ENCODE data around the gene DHCR7. TPM values are rescaled to one million over a fixed set of nuclear protein-coding genes. Genes with fewer than 3 reads are reported as not detected.

Gene DHCR7, protein sequence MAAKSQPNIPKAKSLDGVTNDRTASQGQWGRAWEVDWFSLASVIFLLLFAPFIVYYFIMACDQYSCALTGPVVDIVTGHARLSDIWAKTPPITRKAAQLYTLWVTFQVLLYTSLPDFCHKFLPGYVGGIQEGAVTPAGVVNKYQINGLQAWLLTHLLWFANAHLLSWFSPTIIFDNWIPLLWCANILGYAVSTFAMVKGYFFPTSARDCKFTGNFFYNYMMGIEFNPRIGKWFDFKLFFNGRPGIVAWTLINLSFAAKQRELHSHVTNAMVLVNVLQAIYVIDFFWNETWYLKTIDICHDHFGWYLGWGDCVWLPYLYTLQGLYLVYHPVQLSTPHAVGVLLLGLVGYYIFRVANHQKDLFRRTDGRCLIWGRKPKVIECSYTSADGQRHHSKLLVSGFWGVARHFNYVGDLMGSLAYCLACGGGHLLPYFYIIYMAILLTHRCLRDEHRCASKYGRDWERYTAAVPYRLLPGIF
- total RNA-seq, result 1 to 10 TPM; 5.8 to 9.5 (median 9.2) TPM

DNA sequence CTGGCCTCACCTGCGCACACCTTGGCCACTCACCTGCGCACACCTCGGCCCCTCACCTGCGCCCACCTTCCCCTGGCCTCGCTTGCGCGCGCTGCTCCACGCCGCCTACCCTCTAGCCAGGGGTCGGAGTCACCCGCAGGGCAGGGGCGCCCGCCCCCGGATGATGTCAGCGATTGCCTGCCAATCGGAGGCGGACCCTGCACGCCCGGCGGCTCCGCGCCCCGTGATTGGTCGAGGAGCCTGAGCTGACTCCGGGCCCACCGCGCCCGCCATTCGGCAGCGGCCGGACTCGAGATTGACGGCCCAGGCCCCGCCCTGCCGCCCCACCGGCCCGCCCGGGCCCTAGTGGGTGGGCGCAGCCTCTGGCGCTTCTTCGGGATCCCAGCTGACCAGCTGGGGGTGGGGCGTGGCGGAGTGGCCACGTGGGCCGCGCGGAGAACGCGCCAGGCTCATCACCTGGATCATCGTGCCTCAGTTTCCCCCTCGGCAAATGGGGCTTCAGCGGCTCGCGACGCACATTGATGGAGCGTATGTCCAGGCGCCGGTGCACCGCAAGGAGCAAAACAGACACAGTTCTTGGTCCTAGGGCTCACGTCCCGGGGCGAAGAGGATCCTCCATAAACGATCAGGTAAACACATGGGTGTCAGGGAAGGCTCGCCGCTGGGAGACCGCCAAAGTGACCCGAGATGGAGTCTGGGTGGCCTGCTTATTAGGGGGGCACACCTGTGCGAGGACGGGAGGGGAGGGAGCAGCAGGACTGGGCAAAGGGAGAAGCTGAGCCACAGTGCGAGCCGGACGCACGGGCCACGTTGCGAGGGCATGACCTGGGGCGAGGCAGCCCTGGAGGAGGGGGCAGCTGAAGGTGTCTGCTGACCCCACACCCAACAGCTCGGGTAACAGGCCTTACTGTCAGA lies at the start of gene DHCR7:
DHCR7 (minus strand) TSS at position 137 of the 915 bp plus-strand sequence. CDS start 3,441 bp downstream, outside the sequence.
- intact Hi-C loops (cut with DNase I), result no loop called here
- Histone ChIP-seq H3K9me3 (no peaks in the 10 kb centered on the region), H3K4me3 (peak within 1 kb of the TSS; percentile 70 to 93 (median 74)), H3K27me3 (no peaks in the 10 kb centered on the region), H3K27ac (replicated peaks in 1 of 4) (peak within 1 kb of the TSS; percentile 78 to 84 (median 82)), H3K36me3 (peaks cover 0 to 16% (median 15%) of the 10 kb centered on the region in 4 donors), H3K4me1 (peaks cover 24 to 44% (median 40%) of the 10 kb centered on the region in 4 donors)
- 2% methylated on average over 22 of the region's 78 CpGs for WGBS
- peak; percentile 96 for DNase-seq (ENCODE audit: extremely low spot score)
- TF ChIP-seq POLR2A (IDR thresholded peaks at IDR 0.05; ENCODE audit: low read depth) (peak; percentile 20), POLR2AphosphoS5 (IDR thresholded peaks at IDR 0.05) (peak; percentile 78 to 82), EP300 (IDR thresholded peaks at IDR 0.05) (no peak)
- TF ChIP-seq, protein P1, sequence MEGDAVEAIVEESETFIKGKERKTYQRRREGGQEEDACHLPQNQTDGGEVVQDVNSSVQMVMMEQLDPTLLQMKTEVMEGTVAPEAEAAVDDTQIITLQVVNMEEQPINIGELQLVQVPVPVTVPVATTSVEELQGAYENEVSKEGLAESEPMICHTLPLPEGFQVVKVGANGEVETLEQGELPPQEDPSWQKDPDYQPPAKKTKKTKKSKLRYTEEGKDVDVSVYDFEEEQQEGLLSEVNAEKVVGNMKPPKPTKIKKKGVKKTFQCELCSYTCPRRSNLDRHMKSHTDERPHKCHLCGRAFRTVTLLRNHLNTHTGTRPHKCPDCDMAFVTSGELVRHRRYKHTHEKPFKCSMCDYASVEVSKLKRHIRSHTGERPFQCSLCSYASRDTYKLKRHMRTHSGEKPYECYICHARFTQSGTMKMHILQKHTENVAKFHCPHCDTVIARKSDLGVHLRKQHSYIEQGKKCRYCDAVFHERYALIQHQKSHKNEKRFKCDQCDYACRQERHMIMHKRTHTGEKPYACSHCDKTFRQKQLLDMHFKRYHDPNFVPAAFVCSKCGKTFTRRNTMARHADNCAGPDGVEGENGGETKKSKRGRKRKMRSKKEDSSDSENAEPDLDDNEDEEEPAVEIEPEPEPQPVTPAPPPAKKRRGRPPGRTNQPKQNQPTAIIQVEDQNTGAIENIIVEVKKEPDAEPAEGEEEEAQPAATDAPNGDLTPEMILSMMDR (IDR thresholded peaks at IDR 0.05), result peak in 1 of 3 experiments; percentile 18

DNA sequence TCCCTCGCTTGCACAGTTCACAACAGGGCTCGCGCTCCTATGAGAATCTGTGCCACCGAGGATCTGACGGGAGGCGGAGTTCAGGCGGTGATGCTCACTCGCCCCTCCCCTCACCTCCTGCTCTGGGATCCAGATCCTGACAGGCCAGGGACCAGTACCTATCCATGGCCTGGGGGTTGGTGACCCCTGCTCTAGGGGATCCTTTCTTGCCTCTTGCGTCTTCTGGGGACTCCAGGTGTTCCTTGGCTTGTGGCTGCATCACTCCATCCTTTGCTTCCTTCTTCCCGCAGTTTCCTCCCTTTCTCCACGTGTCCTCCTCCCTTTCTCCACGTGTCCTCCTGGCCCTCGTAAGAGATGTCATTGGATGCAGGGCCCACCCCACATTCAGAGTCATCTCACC lies 48.2 kb upstream of the DHCR7 start:
- Histone ChIP-seq H3K27me3 (no peaks in the 10 kb centered on the region), H3K4me3 (no peak overlapping the region), H3K27ac (replicated peaks in 1 of 4) (no peak overlapping the region), H3K36me3 (peaks cover 81 to 100% (median 86%) of the 10 kb centered on the region in 4 donors), H3K4me1 (no peaks in the 10 kb centered on the region), H3K9me3 (no peaks in the 10 kb centered on the region)
- WGBS, result 92% methylated on average over 12 of the region's 13 CpGs
- intact Hi-C loops (cut with DNase I), result no loop called here
- DNase-seq (ENCODE audit: extremely low spot score), result no peak
- no peak for TF ChIP-seq POLR2AphosphoS5 (IDR thresholded peaks at IDR 0.05)
- no peak for TF ChIP-seq POLR2A (IDR thresholded peaks at IDR 0.05; ENCODE audit: low read depth)
- TF ChIP-seq, protein P1 (IDR thresholded peaks at IDR 0.05), result no peak
- no peak for TF ChIP-seq EP300 (IDR thresholded peaks at IDR 0.05)

DNA sequence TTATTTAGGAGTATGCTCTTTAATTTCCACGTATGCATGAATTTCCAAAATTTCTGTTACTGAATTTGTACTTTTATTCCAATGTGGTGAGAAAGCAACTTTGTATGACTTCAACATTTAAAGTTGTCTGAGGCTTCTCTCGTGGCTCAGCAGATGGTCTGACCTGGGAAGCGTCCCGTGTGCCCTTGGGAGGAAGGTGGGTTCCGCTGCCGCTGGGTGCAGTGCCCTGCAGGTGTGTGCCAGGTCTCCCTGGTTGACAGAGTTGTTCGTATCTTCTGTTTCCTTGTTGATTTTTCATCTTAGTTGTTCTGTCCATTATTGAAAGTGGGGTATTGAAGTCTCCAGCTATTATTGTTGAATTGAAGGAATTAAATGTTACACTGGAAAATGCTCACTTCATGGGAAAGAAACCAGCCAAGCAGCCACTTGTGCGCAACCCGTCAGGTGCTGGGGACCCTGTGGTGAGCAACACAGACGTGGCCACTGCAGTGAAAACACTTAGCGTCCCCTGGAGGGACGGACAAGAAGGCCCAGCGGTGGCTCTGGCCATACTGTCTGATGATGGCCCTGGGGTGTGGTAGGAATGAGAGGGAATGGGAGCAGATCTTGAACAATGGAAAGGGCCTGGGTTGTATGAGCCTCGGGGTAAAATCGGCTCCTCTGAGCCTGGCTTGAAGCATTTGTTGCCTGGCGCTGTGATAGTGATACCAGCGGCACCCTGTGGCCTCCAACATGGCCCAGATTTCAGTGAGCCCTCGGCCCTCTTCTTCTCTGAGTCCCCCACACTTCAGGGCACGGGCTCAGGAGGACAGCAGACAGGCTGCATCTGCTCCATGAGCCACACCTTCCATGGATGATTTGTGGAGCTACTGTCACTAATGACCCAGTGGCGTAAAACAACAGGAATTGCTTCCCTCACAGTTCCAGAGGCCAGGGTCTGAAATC lies 47.4 kb upstream of the DHCR7 start:
- Histone ChIP-seq H3K9me3 (no peaks in the 10 kb centered on the region), H3K4me1 (no peaks in the 10 kb centered on the region), H3K27me3 (no peaks in the 10 kb centered on the region), H3K36me3 (peaks cover 82 to 100% (median 86%) of the 10 kb centered on the region in 4 donors), H3K27ac (replicated peaks in 1 of 4) (no peak overlapping the region), H3K4me3 (no peak overlapping the region)
- TF ChIP-seq, protein P1 (IDR thresholded peaks at IDR 0.05), result no peak
- TF ChIP-seq POLR2A (IDR thresholded peaks at IDR 0.05; ENCODE audit: low read depth) (no peak), EP300 (IDR thresholded peaks at IDR 0.05) (no peak), POLR2AphosphoS5 (IDR thresholded peaks at IDR 0.05) (no peak)
- no peak for DNase-seq (ENCODE audit: extremely low spot score)
- 95% methylated on average over 16 of the region's 20 CpGs for WGBS
- intact Hi-C loops (cut with DNase I), result no loop called here

DNA sequence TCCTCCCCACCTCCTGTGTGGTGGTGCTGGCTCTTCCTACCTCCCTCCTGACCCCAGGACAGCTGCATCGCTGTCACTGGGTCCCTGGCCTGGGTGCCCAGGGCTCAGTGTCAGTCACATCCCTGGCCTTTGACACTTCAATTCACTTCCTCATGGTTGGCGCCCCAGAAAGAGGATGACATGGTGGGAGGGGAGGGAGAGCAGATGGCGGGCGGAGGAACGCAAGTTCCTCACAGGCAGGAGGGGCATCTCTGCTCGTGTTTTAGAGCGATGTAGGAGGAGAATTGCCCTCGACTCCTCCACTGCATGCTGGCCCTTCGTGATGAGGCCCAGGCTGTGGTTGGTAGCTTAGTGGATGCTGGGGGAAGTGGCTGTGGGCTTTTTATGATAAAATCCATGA lies 43.7 kb upstream of the DHCR7 start:
- 93% methylated on average over 9 of the region's 9 CpGs for WGBS

More for the DNA sequence above, 43.7 kb upstream of the DHCR7 start:
- Histone ChIP-seq H3K4me3 (no peak overlapping the region), H3K27me3 (no peaks in the 10 kb centered on the region), H3K4me1 (no peaks in the 10 kb centered on the region), H3K9me3 (no peaks in the 10 kb centered on the region), H3K36me3 (peaks cover 54 to 89% (median 67%) of the 10 kb centered on the region in 4 donors), H3K27ac (replicated peaks in 1 of 4) (no peak overlapping the region)
- TF ChIP-seq POLR2A (IDR thresholded peaks at IDR 0.05; ENCODE audit: low read depth) (no peak), EP300 (IDR thresholded peaks at IDR 0.05) (no peak), POLR2AphosphoS5 (IDR thresholded peaks at IDR 0.05) (no peak)
- TF ChIP-seq, protein P1 (IDR thresholded peaks at IDR 0.05), result no peak
- no peak for DNase-seq (ENCODE audit: extremely low spot score)
- intact Hi-C loops (cut with DNase I), result no loop called here
